ENCODE measurements around the gene SULT4A1. TPM values are rescaled to one million over a fixed set of nuclear protein-coding genes. Genes with fewer than 3 reads are reported as not detected.

SULT4A1 gene
- total and polyA plus RNA-seq, 12 donors = 0.19 to 1.2 (median 0.29) TPM; not detected in 2

GRCh38 chr22:43776081-43776670 is 86.1 kb downstream of the SULT4A1 start:
- peaks cover 0 to 9% (median 0%) of the 10 kb centered on the region in 9 donors for H3K36me3 ChIP-seq
- DNase-seq (no peak), ATAC-seq (no peak)
- no peak overlapping the region for H3K4me3 ChIP-seq
- intact Hi-C loops (cut with DNase I) = no loop called here
- H3K27ac ChIP-seq = no peak overlapping the region
- 77 to 79% methylated on average over 9 of the region's 9 CpGs for WGBS, 2 donors
- no peaks in the 10 kb centered on the region for H3K27me3 ChIP-seq
- no peaks in the 10 kb centered on the region for H3K9me3 ChIP-seq
- H3K4me1 ChIP-seq = no peaks in the 10 kb centered on the region
- no peak for TF ChIP-seq CTCF (IDR thresholded peaks at IDR 0.05)

Other genes with a start within 250 kb of the SULT4A1 start
- 1 to 10 TPM; 1.0 to 4.3 (median 1.9) TPM for gene EFCAB6, start 50.2 kb downstream of the SULT4A1 start, total RNA-seq
- gene EFCAB6, start 50.2 kb downstream of the SULT4A1 start, polyA plus RNA-seq = under 1 TPM; 0.25 to 0.44 TPM
- gene PNPLA5, start 29.5 kb upstream of the SULT4A1 start, total RNA-seq = not detected
- gene PNPLA5, start 29.5 kb upstream of the SULT4A1 start, polyA plus RNA-seq = not detected
- under 1 TPM in 5 of 10 donors, not detected in 5; 0.08 to 0.95 (median 0.27) TPM for gene PNPLA3, start 61.3 kb upstream of the SULT4A1 start, total RNA-seq
- gene PNPLA3, start 61.3 kb upstream of the SULT4A1 start, polyA plus RNA-seq = under 1 TPM; 0.09 to 0.29 TPM
- 10 to 100 TPM; 58.1 to 90.6 (median 74.1) TPM for gene SAMM50, start 92.9 kb upstream of the SULT4A1 start, total RNA-seq
- 10 to 100 TPM; 15.3 to 47.6 TPM for gene SAMM50, start 92.9 kb upstream of the SULT4A1 start, polyA plus RNA-seq
- gene PARVB, start 161.8 kb upstream of the SULT4A1 start, total RNA-seq = 100 to 1,000 TPM in 4 of 10 donors, 10 to 100 TPM in 6; 53.9 to 201 (median 92.3) TPM
- gene PARVB, start 161.8 kb upstream of the SULT4A1 start, polyA plus RNA-seq = 10 to 100 TPM; 46.7 to 69.9 TPM

Data from heart right ventricle (tissue), 16 donors.